ENCODE measurements around the gene RUFY4. TPM values are rescaled to one million over a fixed set of nuclear protein-coding genes. Genes with fewer than 3 reads are reported as not detected.
"Not testable (repeated sequence)": the region's sequence is repeated elsewhere in the genome, so short reads cannot be mapped to it uniquely, and the experiment has no call there.

RUFY4 gene
- total RNA-seq, 4 donors from 2014 or later = not detected

DNA sequence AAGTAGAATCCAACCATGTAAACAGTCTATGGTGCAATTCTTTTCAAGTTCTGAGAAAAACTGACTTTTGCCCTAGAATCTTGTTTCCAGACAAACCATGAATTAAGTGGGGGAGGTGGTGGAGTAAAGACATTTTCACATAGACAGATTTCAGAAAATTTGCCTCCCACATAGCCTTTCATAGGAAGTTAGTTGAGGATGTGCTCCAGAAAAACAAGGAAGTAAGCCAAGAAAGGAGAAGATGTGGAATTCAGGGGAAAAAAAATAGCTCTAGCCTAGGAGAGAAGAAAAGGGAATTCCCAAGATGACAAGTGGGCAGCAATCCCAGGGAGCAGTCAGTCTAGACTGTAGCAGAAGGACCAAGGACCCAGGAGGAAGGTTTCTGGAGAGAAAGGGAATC lies 17.4 kb downstream of the RUFY4 start:
- Histone ChIP-seq H3K36me3 (no peaks in the 10 kb centered on the region), H3K4me1 (no peaks in the 10 kb centered on the region), H3K4me3 (replicated peaks in 1 of 3) (no peak overlapping the region), H3K27ac (no peak overlapping the region), H3K27me3 (no peaks in the 10 kb centered on the region), H3K9me3 (no peaks in the 10 kb centered on the region)
- no peak for DNase-seq
- intact Hi-C loops (cut with DNase I) = no loop called here
- TF ChIP-seq POLR2A (IDR thresholded peaks at IDR 0.05) = no peak
- TF ChIP-seq, protein P1, sequence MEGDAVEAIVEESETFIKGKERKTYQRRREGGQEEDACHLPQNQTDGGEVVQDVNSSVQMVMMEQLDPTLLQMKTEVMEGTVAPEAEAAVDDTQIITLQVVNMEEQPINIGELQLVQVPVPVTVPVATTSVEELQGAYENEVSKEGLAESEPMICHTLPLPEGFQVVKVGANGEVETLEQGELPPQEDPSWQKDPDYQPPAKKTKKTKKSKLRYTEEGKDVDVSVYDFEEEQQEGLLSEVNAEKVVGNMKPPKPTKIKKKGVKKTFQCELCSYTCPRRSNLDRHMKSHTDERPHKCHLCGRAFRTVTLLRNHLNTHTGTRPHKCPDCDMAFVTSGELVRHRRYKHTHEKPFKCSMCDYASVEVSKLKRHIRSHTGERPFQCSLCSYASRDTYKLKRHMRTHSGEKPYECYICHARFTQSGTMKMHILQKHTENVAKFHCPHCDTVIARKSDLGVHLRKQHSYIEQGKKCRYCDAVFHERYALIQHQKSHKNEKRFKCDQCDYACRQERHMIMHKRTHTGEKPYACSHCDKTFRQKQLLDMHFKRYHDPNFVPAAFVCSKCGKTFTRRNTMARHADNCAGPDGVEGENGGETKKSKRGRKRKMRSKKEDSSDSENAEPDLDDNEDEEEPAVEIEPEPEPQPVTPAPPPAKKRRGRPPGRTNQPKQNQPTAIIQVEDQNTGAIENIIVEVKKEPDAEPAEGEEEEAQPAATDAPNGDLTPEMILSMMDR (IDR thresholded peaks at IDR 0.05) = no peak

DNA sequence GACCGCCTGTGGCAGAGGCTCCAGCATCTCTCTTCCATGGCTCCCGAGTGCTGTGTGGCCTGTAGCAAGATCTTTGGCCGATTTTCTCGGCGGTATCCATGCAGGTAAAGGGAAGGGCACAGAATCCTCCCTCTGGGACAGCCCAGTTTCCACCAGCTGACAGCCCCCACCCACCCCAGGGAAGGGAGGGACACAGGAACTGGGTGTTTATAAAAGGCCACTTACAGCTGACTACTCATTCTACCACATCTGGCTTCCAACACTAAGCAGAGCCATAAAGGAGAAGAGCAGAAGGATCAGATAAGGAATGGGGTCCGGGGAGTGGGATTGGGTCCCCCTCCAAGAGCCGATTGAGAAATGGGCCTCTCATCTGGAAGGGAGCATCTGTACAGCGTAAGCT lies 20.2 kb downstream of the RUFY4 start:
- H3K4me1 ChIP-seq = no peaks in the 10 kb centered on the region
- 81 to 86% methylated on average over 8 of the region's 8 CpGs for WGBS, 2 donors
- H3K4me3 ChIP-seq (replicated peaks in 1 of 3) = no peak overlapping the region
- intact Hi-C loops (cut with DNase I) = no loop called here
- no peak overlapping the region for H3K27ac ChIP-seq
- TF ChIP-seq POLR2A (IDR thresholded peaks at IDR 0.05) = no peak
- TF ChIP-seq, protein P1 (IDR thresholded peaks at IDR 0.05) = no peak
- H3K36me3 ChIP-seq = no peaks in the 10 kb centered on the region
- H3K27me3 ChIP-seq = no peaks in the 10 kb centered on the region
- DNase-seq = no peak
- H3K9me3 ChIP-seq = no peaks in the 10 kb centered on the region

DNA sequence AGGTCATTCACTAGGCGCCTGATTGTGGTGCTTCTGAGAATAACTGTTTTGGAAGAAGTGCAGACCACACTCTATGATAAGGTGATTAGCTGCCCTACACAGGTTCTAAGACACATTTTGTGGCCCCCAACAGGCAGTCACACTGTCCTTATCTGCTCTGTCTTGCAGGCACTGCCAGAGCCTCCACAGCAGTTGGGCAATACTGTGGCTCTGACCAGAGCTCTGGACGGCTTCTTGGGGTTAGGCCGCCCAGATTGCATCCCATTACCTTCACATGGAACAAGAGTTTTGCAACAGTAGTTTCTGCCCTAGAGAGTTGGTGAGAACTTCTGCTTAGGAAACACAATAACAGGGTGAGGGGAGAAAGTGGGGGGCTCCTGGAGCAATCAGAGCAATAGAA lies 22.7 kb downstream of the RUFY4 start:
- no peak for DNase-seq
- Histone ChIP-seq H3K27ac (no peak overlapping the region), H3K4me1 (no peaks in the 10 kb centered on the region), H3K36me3 (no peaks in the 10 kb centered on the region), H3K4me3 (replicated peaks in 1 of 3) (no peak overlapping the region), H3K27me3 (no peaks in the 10 kb centered on the region), H3K9me3 (no peaks in the 10 kb centered on the region)
- intact Hi-C loops (cut with DNase I) = no loop called here
- no peak for TF ChIP-seq POLR2A (IDR thresholded peaks at IDR 0.05)
- TF ChIP-seq, protein P1 (IDR thresholded peaks at IDR 0.05) = no peak
- WGBS, 2 donors = 95 to 100% methylated on average over 1 to 3 of the region's 3 CpGs

DNA sequence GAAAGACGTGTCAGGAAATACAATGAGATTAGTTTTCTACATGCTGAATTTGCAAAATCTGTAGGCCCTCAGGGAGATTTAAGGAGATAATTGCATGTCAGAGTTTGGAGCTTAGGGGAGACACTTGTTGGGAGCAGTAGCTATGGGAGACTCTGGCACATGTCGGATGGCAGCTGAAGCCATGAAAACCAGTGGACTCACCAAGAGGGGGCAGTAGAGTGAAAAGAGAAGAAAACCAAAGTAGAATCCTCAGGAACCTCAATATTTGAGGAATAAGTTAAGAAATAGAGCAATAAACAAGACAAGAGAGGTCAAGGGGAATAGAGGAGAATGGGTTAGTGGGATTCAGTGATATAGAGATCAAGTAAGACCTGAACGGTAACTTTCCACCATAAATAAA lies 24.8 kb downstream of the RUFY4 start:
- Histone ChIP-seq H3K4me1 (no peaks in the 10 kb centered on the region), H3K27ac (no peak overlapping the region), H3K27me3 (no peaks in the 10 kb centered on the region), H3K9me3 (no peaks in the 10 kb centered on the region), H3K36me3 (no peaks in the 10 kb centered on the region), H3K4me3 (replicated peaks in 1 of 3) (no peak overlapping the region)
- TF ChIP-seq POLR2A (IDR thresholded peaks at IDR 0.05) = no peak
- TF ChIP-seq, protein P1 (IDR thresholded peaks at IDR 0.05) = no peak
- intact Hi-C loops (cut with DNase I) = no loop called here
- 86 to 89% methylated on average over 3 of the region's 3 CpGs for WGBS, 2 donors
- no peak for DNase-seq

DNA sequence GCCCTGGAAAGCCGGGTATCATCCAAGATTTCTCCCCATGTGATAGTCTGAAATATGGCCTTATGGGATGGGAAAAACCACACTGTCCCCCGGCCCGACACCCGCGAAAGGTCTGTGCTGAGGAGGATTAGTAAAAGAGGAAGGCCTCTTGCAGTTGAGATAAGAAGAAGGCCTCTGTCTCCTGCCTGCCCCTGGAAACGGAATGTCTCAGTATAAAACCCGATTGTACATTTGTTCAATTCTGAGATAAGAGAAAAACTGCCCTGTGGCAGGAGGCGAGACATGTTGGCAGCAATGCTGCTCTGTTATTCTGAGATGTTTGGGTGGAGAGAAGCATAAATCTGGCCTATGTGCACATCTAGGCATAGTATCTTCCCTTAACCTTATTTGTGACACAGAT lies 26.8 kb downstream of the RUFY4 start:
- 75 to 84% methylated on average over 8 of the region's 8 CpGs for WGBS, 2 donors
- Histone ChIP-seq H3K4me3 (replicated peaks in 1 of 3) (no peak overlapping the region), H3K36me3 (no peaks in the 10 kb centered on the region), H3K4me1 (no peaks in the 10 kb centered on the region), H3K27me3 (no peaks in the 10 kb centered on the region), H3K27ac (no peak overlapping the region), H3K9me3 (no peaks in the 10 kb centered on the region)
- DNase-seq = no peak
- no peak for TF ChIP-seq POLR2A (IDR thresholded peaks at IDR 0.05)
- intact Hi-C loops (cut with DNase I) = no loop called here

DNA sequence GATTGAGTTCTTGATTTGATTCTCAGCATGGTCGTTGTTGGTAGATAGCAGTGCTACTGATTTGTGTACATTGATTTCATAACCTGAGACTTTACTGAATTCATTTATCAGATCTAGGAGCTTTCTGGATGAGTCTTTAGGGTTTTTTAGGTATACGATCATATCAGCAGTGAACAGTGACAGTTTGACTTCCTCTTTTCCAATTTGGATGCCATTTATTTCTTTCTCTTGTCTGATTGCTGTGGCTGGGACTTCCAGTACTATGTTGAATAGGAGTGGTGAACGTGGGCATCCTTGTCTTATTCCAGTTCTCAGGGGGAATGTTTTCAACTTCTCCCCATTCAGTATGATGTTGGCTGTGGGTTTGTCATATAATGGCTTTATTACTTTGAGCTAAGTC lies 28.9 kb downstream of the RUFY4 start:
- intact Hi-C loops (cut with DNase I) = no loop called here
- WGBS, 2 donors = 81 to 85% methylated on average over 3 of the region's 3 CpGs
- Histone ChIP-seq H3K27ac (no peak overlapping the region), H3K36me3 (no peaks in the 10 kb centered on the region), H3K9me3 (no peaks in the 10 kb centered on the region), H3K4me1 (no peaks in the 10 kb centered on the region), H3K27me3 (no peaks in the 10 kb centered on the region), H3K4me3 (replicated peaks in 1 of 3) (no peak overlapping the region)
- TF ChIP-seq POLR2A (IDR thresholded peaks at IDR 0.05) = no peak
- TF ChIP-seq, protein P1 (IDR thresholded peaks at IDR 0.05) = no peak
- no peak for DNase-seq

DNA sequence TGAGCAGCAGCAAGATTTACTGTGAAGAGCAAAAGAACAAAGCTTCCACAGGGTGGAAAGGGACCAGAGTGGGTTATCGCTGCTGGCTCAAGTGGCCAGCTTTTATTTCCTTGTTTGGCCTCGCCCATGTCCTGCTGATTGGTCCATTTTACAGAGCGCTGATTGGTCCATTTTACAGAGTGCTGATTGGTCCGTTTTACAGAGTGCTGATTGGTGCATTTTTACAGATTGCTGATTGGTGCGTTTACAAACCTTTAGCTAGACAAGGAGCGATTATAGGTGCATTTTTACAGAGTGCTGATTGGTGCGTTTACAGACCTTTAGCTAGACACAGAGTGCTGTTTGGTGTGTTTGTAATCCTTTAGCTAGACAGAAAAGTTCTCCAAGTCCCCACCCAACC lies 39.8 kb downstream of the RUFY4 start:
- H3K27ac ChIP-seq; H3K36me3 ChIP-seq; intact Hi-C loops (cut with DNase I); DNase-seq; H3K9me3 ChIP-seq; H3K27me3 ChIP-seq; H3K4me1 ChIP-seq; H3K4me3 ChIP-seq (replicated peaks in 1 of 3): not testable (repeated sequence)
- 90 to 92% methylated on average over 7 of the region's 7 CpGs for WGBS, 2 donors

DNA sequence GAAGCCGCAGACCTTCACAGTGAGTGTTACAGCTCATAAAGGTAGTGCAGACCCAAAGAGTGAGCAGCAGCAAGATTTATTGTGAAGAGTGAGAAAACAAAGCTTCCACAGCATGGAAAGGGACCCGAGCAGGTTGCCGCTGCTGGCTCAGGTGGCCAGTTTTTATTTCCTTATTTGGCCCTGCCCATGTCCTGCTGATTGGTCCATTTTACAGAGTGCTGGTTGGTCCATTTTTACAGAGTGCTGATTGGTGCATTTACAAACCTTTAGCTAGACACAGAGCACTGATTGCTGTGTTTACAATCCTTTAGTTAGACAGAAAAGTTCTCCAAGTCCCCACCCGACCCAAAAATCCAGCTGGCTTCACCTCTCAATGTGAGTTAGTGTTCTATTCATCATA lies 52.7 kb downstream of the RUFY4 start:
- 87 to 89% methylated on average over 4 of the region's 4 CpGs for WGBS, 2 donors
- DNase-seq; H3K27ac ChIP-seq; intact Hi-C loops (cut with DNase I); H3K4me1 ChIP-seq; H3K36me3 ChIP-seq; H3K27me3 ChIP-seq; H3K9me3 ChIP-seq; H3K4me3 ChIP-seq (replicated peaks in 1 of 3): not testable (repeated sequence)

DNA sequence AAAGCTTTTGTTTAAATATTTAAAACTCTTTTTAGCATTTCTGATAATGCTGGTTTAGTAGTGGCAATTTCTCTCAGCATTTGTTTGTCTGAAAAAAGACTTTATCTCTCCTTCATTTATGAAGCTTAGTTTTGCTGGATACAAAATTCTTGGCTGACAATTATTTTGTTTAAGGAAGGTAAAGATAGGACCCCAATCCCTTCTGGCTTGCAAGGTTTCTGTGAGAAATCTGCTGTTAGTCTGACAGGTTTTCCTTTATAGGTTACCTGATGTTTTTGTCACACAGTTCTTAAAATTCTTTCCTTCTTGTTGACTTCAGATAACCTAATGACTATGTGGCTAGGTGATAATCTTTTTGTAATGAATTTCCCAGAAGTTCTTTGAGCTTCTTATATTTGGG lies 53.2 kb downstream of the RUFY4 start:
- H3K4me1 ChIP-seq; H3K9me3 ChIP-seq; H3K27me3 ChIP-seq; intact Hi-C loops (cut with DNase I); DNase-seq; H3K36me3 ChIP-seq; H3K4me3 ChIP-seq (replicated peaks in 1 of 3); H3K27ac ChIP-seq: not testable (repeated sequence)

All from thyroid gland (tissue), 4 donors.